ENCODE measurements around the gene TAF5L.

The TAF5L gene

GRCh38 chr1:229625915-229626831, at the start of gene TAF5L, which contains the start of gene URB2:
TSS of gene TAF5L (minus strand) at chr1:229626122. CDS start at chr1:229614482, 11,640 bp downstream.
TSS of gene URB2 (plus strand) at chr1:229626247. CDS start at chr1:229627634, 1,387 bp downstream.
- peak; percentile 78 for DNase-seq

- no peak for DNase-seq
Measured at GRCh38 chr1:229675396-229675795, 49.5 kb upstream of the TAF5L start.

DNA sequence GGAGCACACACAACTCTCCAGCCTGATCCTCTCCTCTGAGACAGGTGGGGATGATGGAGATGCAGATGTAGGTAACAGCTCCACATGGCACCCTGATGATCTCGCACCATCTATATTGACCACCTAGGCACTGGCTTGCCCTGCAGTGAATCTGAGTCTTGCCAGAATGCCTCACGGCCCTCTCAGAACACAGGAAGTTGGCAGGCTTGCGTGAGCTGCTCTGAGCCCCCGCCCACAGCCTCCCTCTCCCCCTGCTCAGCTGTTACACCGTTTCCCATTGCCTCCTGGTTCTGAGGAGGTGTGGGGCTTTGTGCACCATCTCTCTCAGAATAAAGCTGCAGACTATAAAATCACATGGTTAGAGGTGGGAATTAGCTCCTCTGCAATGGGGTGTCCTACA, 48.1 kb upstream of the TAF5L start:
- no peak for DNase-seq

GRCh38 chr1:229672246-229672645, 46.3 kb upstream of the TAF5L start:
- no peak for DNase-seq

DNA sequence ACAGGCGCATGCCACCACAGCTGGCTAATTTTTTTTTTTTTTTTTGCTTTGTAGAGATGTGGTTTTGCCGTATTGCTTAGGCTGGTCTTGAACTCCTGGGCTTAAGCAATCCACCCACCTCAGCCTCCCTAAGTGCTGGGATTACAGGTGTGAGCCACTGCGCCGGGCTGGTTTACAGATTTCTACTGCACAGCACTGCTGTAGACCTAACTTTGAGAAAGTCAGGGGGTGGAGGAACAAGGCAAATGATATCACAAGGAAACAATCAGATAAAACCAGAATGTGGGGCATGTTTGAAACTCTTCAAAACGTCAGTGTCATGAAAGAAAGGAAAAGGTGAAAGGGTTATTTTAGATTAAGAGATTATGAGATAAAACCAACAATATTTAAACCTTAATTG, 45.4 kb upstream of the TAF5L start:
- no peak for DNase-seq

DNA sequence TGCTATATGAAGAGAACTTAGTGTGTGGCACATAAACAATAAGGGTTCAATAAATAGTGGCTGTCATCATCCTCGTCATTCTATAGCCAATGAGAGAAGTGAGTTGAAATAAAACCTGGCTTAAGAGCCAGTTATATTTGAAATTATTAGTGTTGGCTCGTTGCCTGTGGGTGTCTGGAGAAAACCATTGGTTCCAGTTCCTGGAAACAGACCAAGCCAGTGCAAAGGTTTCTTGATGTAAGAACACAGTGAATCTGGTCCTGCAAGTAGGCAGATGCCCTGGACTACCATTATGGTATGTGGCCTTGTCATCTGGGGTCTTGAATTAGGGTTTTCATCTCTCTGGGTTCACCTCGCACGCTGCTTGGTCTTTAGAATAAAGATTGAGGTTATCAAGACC, 43.4 kb upstream of the TAF5L start:
- DNase-seq = no peak

DNA sequence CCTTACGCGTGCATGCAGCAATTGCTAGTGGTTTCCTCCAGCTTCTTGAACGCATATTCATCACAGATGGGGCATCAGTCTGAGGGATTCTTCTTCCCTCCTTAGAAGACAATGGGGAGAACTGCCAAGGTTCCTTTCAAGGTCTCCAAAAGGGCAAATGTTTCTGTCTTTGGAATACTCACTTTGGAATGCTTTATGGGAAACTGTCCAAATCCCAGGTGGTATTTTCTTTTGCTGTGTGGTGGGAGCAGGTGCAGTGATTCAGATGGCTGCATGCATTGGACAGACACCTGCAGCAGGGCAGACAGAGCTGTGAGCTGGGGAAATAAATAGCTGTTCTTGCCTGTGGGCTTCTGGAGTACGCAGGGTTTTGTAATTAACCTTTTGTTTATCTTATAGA, 40.7 kb upstream of the TAF5L start:
- DNase-seq = no peak

- DNase-seq = no peak
Measured at GRCh38 chr1:229665912-229666558, 40.1 kb upstream of the TAF5L start.

DNA sequence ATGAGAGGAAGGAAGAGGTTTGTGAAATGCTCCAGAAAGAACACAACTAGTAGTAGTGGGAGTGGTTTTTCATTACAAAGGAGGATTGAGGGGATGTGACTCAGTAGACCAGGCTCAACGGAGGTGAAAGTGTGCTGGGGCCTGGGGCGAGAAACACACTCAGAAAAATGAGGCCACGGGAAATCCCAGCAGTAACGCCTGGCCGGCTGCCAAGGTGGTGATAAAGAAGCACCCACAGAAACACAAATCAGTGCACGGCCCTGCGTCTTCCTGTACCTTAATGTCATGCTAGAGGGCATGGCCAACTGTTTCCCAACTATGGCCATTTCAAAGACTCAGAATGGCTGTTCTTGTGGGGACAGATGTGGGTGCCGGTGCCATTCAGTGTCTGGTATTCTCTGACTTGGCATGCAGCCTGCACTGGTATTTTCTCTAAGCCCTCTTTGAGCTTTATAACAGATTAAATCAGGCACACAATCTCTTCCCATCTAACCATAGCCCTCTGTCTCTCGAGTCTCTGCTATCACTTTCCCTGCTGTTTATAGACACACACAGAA, 38.3 kb upstream of the TAF5L start:
- DNase-seq = peak; percentile 67

DNA sequence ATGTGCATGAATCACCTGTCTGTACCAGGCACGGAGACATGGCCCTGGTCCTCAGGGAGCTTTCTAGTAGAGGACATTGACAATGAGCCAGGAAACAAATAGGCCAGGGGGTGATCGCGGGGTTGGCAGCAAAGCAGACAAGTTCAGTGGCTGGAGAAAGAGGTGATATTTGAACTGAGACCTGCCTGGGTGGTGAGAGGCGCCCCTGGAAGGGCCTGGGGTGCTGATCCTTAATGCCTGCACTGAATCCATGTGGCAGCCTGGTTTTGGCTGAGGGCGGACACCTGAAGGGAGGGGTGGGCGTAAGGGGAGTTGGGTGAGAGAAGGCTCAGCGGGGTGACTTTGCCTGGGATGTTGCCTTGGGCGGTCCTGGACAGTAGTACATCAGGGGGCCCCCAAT, 36.0 kb upstream of the TAF5L start:
- DNase-seq = no peak

- DNase-seq = peak; percentile 72
Measured at GRCh38 chr1:229661022-229661877, 35.3 kb upstream of the TAF5L start.

GRCh38 chr1:229657993-229658755, 32.3 kb upstream of the TAF5L start:
- no peak for DNase-seq

GRCh38 chr1:229655781-229656180, 29.9 kb upstream of the TAF5L start:
- DNase-seq = no peak

GRCh38 chr1:229653420-229653819, 27.5 kb upstream of the TAF5L start:
- no peak for DNase-seq

- no peak for DNase-seq
Measured at GRCh38 chr1:229651546-229651945, 25.6 kb upstream of the TAF5L start.

DNA sequence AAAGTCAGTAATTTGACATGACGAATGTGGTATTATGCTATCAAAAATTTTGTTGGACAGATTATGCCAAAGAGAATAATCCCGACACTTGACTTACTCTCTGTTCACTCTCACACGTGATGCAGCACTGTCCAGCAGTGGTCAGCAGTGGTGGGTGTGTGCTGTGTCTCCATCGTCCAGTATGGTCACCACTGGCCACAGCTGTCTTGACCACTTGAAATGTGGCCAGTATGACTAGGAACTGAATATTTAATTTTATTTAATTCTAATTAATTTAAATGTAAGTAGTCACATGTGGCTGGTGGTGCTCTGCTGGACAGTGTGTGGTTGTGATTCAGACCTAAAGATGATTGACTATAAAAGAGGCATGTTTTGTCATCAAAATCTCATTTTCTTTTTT, 24.1 kb upstream of the TAF5L start:
- DNase-seq = no peak

DNA sequence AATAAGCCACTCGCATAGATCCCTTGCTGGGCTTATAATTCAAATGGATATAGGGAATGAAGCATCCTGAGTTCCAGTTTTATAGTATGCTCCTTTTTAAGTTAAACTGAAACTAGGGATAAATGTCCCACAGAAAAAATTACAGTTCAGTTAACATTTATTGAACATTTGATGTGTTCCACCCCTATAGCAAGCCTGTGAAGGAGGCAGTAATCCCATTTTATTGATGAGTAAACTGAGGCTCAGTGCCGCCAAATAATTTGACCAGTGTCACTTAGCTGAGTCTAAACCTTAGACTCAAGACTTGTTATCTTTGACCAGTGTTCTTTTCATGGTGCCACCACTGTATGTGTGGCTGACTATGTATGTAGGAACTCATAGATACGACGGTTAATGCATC, 22.5 kb upstream of the TAF5L start:
- DNase-seq = no peak

DNA sequence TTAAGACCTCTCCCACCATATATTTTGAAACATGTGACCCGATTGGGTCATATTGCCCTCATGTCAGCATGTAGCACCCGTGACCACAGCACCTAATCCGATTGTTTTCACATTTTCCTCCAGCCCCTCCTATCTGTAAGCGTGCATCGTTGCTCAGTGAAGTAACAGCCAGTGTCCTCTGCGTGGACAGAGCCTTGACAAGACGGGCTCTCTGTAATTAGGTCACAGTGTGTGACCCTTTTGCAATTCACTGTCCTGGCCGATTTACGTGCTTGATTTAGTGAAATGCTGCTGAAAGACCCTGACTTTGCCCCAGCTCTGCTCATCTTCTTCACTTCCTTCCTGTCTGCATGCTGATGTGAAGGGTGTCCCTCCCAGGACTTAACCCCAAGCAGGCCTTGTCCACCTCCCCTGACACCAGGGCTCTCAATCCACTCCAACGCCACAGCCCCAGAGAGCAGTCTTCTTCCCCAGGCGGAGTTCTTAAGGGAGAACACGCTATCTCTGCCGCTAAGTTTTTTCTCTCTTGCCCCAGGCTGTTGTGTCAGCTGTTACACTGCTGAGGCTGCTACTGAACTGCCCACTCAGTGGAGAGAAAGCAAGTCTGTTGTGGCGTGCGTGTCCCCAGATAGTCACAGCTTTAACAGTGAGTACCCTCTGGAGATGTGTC, 19.5 kb upstream of the TAF5L start:
- no peak for DNase-seq

GRCh38 chr1:229643996-229644745, 18.2 kb upstream of the TAF5L start:
- DNase-seq = no peak

DNA sequence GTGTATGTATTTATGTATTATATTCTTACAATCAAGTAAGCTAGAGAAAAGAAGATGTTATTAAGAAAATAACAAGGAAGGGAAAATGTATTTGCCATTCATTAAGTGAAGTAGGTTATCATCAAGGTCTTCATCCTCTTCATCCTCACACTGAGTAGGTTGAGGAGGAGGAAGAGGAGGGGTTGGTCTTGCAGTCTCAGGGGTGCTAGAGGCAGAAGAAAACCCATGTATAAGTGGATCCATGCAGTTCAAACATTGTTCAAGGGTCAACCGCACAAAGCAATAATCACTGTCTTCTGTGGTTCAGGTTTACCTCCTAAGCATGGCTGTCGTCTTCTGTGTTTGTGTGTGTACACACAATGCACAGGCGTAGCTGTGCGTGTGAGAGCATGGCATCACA, 17.0 kb upstream of the TAF5L start:
- DNase-seq = no peak

DNA sequence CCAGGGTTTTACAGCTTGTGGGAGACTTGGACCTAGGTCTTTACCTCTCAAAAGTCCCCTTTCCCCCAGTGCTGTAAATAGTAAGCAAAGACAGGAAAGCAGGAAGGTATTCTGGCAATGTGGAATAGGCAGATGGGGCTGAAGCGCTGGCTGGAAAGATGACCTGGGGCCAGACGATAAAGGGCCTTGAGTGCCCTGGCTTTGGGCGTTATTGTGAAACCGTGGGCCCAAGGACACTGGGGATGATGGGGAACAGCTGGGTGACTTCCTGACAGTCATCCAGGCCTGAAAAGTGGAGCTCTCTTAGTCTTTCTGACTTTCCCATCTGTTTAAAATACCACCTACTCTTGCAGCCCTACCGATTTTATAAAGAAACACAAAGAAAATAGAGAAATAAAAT, 16.5 kb upstream of the TAF5L start:
- no peak for DNase-seq
